ENCODE measurements around the gene CDKAL1.
A peak's percentile ranks its signal among the peaks of the same experiment; 100 is the strongest.
"Not testable (repeated sequence)": the region's sequence is repeated elsewhere in the genome, so short reads cannot be mapped to it uniquely, and the experiment has no call there.

CDKAL1 gene

GRCh38 chr6:21230536-21230935 lies 696.3 kb downstream of the CDKAL1 start:
- no peak for DNase-seq

- no peak for DNase-seq
These were observed 700.9 kb downstream of the CDKAL1 start for GRCh38 chr6:21235162-21235561.

- no peak for DNase-seq
These were observed 704.0 kb downstream of the CDKAL1 start for GRCh38 chr6:21238208-21238607.

- no peak for DNase-seq
These were observed 706.5 kb downstream of the CDKAL1 start for GRCh38 chr6:21240709-21241108.

GRCh38 chr6:21241231-21242130 lies 707.2 kb downstream of the CDKAL1 start:
- no peak for DNase-seq

- DNase-seq = no peak
These were observed 710.7 kb downstream of the CDKAL1 start for GRCh38 chr6:21244897-21245470.

GRCh38 chr6:21245488-21245887 lies 711.2 kb downstream of the CDKAL1 start:
- DNase-seq = no peak

- DNase-seq = no peak
These were observed 711.8 kb downstream of the CDKAL1 start for GRCh38 chr6:21246075-21246474.

GRCh38 chr6:21254460-21254859 lies 720.2 kb downstream of the CDKAL1 start:
- DNase-seq = not testable (repeated sequence)

- no peak for DNase-seq
These were observed 721.9 kb downstream of the CDKAL1 start for GRCh38 chr6:21256197-21256596.

GRCh38 chr6:21257125-21257524 lies 722.9 kb downstream of the CDKAL1 start:
- DNase-seq = no peak

- no peak for DNase-seq
These were observed 724.4 kb downstream of the CDKAL1 start for GRCh38 chr6:21258665-21259064.

GRCh38 chr6:21259660-21260059 lies 725.4 kb downstream of the CDKAL1 start:
- DNase-seq = no peak

GRCh38 chr6:21262504-21262903 lies 728.2 kb downstream of the CDKAL1 start:
- DNase-seq = no peak

- no peak for DNase-seq
These were observed 729.5 kb downstream of the CDKAL1 start for GRCh38 chr6:21263531-21264287.

- DNase-seq = no peak
These were observed 730.2 kb downstream of the CDKAL1 start for GRCh38 chr6:21264288-21265033.

- DNase-seq = peak; percentile 6
These were observed 730.9 kb downstream of the CDKAL1 start for GRCh38 chr6:21265034-21265729.

- no peak for DNase-seq
These were observed 731.4 kb downstream of the CDKAL1 start for GRCh38 chr6:21265730-21266044.

- no peak for DNase-seq
These were observed 736.5 kb downstream of the CDKAL1 start for GRCh38 chr6:21270636-21271201.

GRCh38 chr6:21271428-21272155 lies 737.3 kb downstream of the CDKAL1 start:
- no peak for DNase-seq

GRCh38 chr6:21273451-21273850 lies 739.2 kb downstream of the CDKAL1 start:
- no peak for DNase-seq

All from stimulated activated CD4-positive, alpha-beta T cell treated with anti-CD3 and anti-CD28 coated beads, Interleukin-15, amount 100 ng/mL, for 24 hours (primary cell).